HG02610 (cell line): Measurements from ENCODE around the gene ALG12.
"Not testable (repeated sequence)": the region's sequence is repeated elsewhere in the genome, so short reads cannot be mapped to it uniquely, and the experiment has no call there.

Source experiments
- ATAC-seq: cut with Tn5 transposase; IDR thresholded peaks from one replicate; pipeline ENCODE4 v1.9.1; 2021; ENCODE audit warnings: mild to moderate bottlenecking, moderate library complexity; ENCODE audit not compliant: unreplicated experiment

Gene ALG12

GRCh38 chr22:49947296-49947622, 29.0 kb upstream of the ALG12 start:
- ATAC-seq: no peak

- ATAC-seq: no peak
Measured at GRCh38 chr22:49946612-49947295, 28.5 kb upstream of the ALG12 start.

GRCh38 chr22:49945042-49945794, 27.0 kb upstream of the ALG12 start:
- ATAC-seq: not testable (repeated sequence)

- no peak for ATAC-seq
Measured at GRCh38 chr22:49944399-49944891, 26.2 kb upstream of the ALG12 start.

- ATAC-seq: no peak
Measured at GRCh38 chr22:49943771-49944398, 25.6 kb upstream of the ALG12 start.

- ATAC-seq: no peak
Measured at GRCh38 chr22:49943405-49943765, 25.1 kb upstream of the ALG12 start.

- ATAC-seq: no peak
Measured at GRCh38 chr22:49942565-49943404, 24.5 kb upstream of the ALG12 start.

GRCh38 chr22:49941507-49942316, 23.5 kb upstream of the ALG12 start:
- ATAC-seq: no peak

GRCh38 chr22:49938565-49939136, 20.4 kb upstream of the ALG12 start:
- no peak for ATAC-seq

GRCh38 chr22:49937758-49938564, 19.7 kb upstream of the ALG12 start:
- ATAC-seq: no peak

- ATAC-seq: no peak
Measured at GRCh38 chr22:49936973-49937757, 18.9 kb upstream of the ALG12 start.

GRCh38 chr22:49936018-49936972, 18.1 kb upstream of the ALG12 start:
- ATAC-seq: peak; percentile 69

- ATAC-seq: no peak
Measured at GRCh38 chr22:49935561-49935960, 17.3 kb upstream of the ALG12 start.

GRCh38 chr22:49934891-49935557, 16.8 kb upstream of the ALG12 start:
- ATAC-seq: no peak

- ATAC-seq: no peak
Measured at GRCh38 chr22:49934160-49934890, 16.1 kb upstream of the ALG12 start.
